ENCODE results near the gene MXD4.

Gene MXD4, protein sequence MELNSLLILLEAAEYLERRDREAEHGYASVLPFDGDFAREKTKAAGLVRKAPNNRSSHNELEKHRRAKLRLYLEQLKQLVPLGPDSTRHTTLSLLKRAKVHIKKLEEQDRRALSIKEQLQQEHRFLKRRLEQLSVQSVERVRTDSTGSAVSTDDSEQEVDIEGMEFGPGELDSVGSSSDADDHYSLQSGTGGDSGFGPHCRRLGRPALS

DNA sequence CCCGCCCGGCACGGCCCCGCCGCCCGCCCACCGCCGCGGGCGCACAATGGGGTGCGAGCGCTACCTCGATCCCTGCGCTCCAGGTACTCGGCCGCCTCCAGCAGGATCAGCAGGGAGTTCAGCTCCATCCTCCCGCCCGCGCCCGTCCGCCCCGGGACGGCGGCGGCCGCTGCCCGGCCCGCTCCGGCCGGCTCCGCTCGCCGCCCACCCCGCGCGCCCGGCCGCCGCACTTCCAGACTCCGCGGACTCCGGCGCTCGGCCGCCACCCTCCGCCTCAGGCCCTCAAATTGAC is at the start of gene MXD4:
MXD4 (minus strand) TSS at position 257 of the 292 bp plus-strand sequence; CDS start at position 128, 129 bp downstream.
- DNase-seq = no peak

GRCh38 chr4:2306773-2307410 is 45.0 kb upstream of the MXD4 start:
- no peak for DNase-seq

- no peak for DNase-seq
Measured at GRCh38 chr4:2305766-2306501, 44.0 kb upstream of the MXD4 start.

GRCh38 chr4:2304877-2305561 is 43.1 kb upstream of the MXD4 start:
- no peak for DNase-seq

DNA sequence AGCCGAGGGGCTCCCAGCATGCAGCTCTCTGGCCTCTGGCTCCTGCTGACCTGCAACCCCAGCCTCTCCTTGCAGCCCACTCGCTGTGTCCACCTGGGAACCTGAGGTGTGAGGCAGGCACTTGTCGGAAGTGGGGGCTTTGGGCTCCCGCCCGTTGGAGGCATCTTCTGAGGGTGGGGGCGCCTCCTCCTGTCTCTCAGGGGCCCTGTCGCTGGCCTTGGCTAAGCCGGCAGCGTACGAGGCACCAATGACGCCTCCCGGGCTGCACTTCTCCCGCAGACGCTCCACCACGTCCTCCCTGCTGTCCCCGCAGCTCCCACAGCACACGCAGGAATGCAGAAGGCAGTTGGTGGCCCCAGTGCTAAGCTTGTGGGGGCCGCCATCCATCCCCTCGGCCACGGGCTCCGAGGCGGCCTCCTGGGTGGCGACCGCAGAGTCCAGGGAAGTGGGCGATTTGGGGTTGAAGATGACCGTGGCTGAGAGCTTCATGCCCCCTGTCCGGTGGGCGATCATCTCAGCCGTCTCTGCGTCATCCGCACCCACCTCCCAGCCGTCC is 42.5 kb upstream of the MXD4 start:
- no peak for DNase-seq

DNA sequence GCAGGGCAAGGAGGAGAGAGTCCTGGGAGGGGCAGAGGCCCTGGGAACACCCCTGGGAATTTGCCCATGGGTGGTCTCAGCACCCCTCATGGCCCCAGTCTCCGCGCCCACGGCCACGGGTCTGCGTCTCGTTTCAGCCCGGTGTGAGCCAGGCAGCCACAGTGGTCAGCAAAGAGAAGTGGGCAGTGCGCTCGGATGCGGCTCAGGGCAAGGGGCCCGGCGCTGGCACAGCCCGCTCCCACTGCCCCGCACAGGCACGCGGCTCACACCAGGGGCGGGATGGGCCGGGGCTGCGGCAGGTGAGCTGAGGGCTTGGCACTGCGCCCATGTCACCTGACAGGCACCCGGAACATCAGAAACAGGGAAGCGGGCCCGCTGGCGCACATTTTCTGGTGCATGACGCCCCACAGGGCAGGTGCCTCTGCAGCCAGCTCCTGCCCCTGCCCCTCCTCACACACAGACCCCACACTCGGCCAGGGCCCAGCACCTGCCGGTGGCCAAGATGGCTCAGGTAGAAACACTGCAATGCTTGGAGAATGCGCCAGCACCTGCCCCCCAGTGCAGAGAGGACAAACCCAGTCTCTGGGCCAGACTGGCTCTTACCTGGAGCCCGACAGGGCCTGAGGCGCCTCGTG is 41.9 kb upstream of the MXD4 start:
- DNase-seq = no peak

DNA sequence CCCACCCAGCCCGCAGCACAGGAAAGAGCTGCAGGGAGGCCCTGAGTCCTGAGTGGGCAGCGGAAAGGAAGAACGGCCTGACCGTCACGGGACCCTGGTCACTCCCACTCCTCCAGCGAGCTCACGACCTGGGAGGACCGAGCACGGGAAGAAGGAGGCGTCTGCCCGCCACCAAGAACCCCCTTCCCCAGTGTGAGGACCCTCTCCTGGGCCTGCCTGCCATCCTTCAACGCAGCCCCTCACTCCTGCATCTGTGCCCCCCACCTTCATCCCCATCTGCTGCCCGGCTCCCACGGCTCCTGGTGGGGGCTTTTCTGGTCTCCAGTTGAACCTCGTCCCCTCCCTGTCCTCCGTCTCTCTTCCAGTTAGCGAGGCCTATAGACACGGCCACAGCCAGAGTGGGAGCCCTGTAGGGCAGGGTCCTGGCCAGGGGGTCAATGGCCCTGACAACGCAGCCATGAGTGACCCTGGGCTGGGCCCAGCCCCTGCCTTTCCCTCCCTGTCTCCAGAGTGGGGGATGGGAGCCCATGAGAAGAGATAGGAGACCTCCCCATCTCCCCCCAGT is 41.3 kb upstream of the MXD4 start:
- DNase-seq = no peak

DNA sequence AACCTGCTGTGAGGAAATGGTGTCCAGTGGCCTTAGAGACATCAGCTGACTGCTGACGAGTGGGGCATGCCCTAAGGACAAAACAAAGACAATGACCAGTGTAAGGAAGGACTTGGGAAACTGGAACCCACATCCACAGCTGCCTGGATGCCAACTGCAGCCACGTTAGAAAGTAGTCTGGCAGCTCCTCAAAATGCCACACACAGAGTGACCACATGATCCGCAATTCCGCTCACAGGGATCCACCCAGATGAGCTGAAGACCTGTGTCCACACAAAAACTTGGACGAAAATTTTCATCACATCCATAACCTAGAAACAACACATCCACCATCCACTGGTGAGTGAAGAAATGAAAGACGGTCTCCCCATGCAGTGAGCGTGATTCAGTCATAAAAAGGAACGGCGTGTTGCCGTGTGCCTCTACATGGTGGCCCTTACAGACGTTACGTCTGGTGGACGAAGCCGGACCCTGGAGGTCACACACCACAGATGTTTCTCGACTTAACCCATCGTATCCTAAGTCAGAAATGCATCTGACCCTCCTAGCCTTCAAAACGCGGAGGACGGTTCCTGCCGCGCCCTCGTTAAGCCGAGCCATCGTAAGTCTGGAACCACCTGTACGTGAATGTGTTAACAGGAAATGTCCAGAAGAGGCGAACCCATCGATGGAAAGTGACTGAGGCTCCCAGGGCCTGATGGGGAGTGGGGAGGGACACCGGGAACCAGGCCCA is 40.6 kb upstream of the MXD4 start:
- no peak for DNase-seq

DNA sequence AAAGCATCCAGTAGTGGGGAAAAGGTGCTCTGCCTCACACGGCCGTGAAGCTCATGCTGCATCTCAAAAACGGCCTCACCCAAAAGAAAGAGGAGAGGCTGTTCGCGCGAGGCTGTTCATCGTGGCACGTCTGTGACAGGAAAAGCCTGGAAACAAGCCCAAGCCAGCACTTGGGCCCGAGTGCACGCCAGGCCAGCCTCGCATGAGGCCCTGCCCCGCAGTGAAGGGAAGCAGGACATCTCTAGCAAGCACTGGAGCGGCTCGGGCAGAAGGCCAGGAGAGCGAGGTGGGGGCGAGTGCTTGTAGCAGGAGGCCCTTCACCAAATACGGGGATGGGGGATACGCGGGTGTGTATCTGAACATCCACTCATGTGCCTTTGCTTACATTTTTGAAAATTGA is 39.9 kb upstream of the MXD4 start:
- no peak for DNase-seq

GRCh38 chr4:2301225-2301642 is 39.3 kb upstream of the MXD4 start:
- DNase-seq = no peak

GRCh38 chr4:2300431-2301224 is 38.7 kb upstream of the MXD4 start:
- no peak for DNase-seq

DNA sequence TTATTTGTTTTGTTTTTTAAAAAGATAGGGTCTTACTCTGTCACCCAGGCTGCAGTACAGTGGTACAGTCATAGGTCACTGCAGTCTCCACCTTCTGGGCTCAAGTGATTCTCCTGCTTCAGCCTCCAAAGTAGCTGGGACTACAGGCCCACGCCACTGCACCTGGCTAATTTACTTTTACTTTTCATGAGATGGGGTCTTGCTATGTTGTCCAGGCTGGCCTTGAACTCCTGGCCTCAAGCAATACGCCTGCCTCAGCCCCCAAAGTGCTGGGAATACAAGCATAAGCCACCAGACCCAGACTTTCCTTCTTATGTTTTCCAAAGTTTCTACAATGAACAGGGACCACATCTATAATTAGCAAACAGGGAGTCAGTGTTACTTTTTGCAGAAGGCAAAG is 37.9 kb upstream of the MXD4 start:
- no peak for DNase-seq

DNA sequence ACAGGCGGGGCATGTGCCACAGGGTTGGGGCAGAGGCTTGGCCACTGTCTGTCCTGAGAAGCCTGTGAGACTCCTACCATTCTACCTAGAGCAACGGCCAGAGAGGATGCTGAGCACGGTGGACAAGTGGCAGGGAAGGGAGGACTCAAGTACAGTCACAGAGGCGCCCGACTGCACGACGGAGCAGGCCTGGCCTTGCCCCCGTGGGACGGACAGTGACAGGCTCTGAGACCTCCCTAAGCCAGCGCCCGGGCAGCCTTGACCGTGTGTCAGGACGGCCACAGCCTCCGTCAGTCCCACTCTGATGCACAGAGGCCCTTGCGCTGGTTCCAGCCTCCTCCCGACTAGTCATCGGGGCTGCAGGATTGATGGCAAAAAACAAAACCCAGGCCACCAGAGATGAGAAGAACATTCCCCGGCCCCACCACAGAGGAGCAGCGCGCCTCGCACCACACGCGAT is 36.7 kb upstream of the MXD4 start:
- no peak for DNase-seq

DNA sequence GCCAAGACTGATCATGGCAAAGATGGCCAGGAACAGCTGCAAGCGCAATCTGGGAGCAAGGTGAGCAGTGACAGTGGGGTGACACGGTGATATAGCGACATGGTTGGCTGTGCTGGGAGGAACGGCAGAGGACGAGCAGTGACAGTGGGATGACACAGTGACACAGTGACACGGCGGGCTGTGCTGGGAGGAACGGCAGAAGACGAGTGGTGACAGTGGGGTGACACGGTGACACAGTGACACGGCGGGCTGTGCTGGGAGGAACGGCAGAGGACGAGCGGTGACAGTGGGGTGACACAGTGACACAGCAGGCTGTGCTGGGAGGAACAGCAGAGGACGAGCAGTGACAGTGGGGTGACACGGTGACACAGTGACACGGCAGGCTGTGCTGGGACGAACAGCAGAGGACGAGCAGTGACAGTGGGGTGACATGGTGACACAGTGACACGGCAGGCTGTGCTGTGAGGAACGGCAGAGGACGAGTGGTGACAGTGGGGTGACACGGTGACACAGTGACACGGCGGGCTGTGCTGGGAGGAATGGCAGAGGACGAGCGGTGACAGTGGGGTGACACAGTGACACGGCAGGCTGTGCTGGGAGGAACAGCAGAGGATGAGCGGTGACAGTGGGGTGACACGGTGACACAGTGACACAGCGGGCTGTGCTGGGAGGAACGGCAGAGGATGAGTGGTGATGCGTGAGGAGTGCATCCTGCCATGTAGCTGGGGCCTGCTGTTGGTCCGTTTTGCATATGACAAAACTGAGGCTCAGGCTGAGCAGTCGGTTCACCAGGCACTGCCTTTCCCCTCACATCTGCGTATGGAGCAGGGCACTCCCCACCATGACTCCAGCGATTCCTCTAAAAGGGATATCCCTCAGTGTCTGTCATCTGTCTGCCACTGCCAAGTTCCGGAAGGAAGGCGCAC is 36.0 kb upstream of the MXD4 start:
- DNase-seq = no peak

- no peak for DNase-seq
Measured at GRCh38 chr4:2296631-2297601, 35.0 kb upstream of the MXD4 start.

DNA sequence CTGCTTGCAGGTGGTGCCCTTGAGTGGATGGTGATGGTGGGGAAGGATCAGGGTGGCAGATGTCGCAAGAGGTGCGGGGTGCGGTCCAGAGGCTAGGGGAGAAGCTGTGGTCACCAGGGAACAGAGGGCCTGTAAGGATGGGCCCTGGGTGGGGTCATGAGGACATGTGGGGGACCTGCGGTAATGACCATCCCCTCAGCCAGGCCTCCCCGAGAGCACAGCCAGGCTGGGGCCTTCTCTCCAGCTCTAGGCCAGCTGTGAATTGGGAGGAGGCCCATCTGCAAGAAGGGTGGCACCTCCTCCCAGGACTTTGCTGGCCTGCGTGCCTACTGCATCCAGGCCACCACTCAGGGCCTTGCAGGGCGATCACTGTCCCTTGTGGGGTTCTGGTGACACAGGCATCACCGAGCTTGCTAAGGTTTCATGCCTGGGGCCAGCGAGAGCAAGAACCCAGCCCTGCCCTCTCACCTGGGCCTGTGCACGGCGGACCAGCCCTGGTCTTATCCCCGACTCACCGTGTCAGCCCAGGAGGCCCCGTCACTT is 34.1 kb upstream of the MXD4 start:
- no peak for DNase-seq

DNA sequence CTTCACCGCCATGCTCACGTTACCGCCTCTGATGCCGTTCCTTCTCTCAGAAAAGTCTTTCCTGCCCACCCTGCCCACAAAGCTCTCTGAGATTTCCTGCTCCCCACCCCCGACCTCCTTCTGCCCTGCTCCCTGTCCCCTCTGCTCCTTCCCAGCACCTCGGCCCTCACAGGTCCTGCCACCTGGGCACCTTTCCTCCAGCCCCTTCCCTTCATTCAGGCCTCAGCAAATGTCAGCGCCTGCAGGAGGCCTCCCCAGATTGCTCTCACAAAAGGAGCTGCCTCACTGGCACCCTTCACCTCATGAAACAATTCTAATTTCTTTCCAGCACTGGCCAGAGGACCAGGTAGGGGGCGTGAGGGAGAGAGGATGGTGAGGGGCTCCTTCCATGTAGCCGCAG is 33.6 kb upstream of the MXD4 start:
- no peak for DNase-seq

- no peak for DNase-seq
Measured at GRCh38 chr4:2292646-2293108, 30.8 kb upstream of the MXD4 start.

All from NCI-H226 (cell line).